H9 (cell line): Measurements from ENCODE around the gene ZNF860. TPM values are rescaled to one million over a fixed set of nuclear protein-coding genes. Genes with fewer than 3 reads are reported as not detected.

ENCODE experiments used
- DNase-seq: peaks from one replicate; pipeline ENCODE4 v3.0.0-alpha.2; 2017
- H2AFZ ChIP-seq: one replicate; pipeline ENCODE4 v1.6.1; 2013; ENCODE audit warnings: mild to moderate bottlenecking, low read length, control low read depth, moderate library complexity
- H2AK5ac ChIP-seq: 2 replicates; pipeline ENCODE4 v1.6.1; 2013; ENCODE audit warnings: low read length, control low read depth, mixed read lengths; ENCODE audit not compliant: insufficient read length
- H2BK120ac ChIP-seq: one replicate; pipeline ENCODE4 v1.6.1; 2013; ENCODE audit warnings: low read depth, mild to moderate bottlenecking, low read length, control low read depth, inconsistent platforms; ENCODE audit not compliant: poor library complexity, severe bottlenecking
- H2BK12ac ChIP-seq: 2 replicates; pipeline ENCODE4 v1.6.1; 2013; ENCODE audit warnings: low read length, control low read depth, mixed read lengths, low read depth; ENCODE audit not compliant: insufficient read length
- H2BK15ac ChIP-seq: 2 replicates; pipeline ENCODE4 v1.6.1; 2013; ENCODE audit warnings: low read depth, low read length, control low read depth
- H2BK20ac ChIP-seq: one replicate; pipeline ENCODE4 v1.6.1; 2013; ENCODE audit warnings: low read depth, mild to moderate bottlenecking, low read length, control low read depth, inconsistent platforms; ENCODE audit not compliant: poor library complexity, severe bottlenecking
- H2BK5ac ChIP-seq: 2 replicates; pipeline ENCODE4 v1.6.1; 2013; ENCODE audit warnings: low read length, control low read depth, mixed read lengths; ENCODE audit not compliant: insufficient read length
- H3K14ac ChIP-seq: 2 replicates; pipeline ENCODE4 v1.6.1; 2013; ENCODE audit warnings: low read length, control low read depth; ENCODE audit not compliant: insufficient read depth
- H3K18ac ChIP-seq: 2 replicates; pipeline ENCODE4 v1.6.1; 2013; ENCODE audit warnings: low read depth, mild to moderate bottlenecking, mixed read lengths, low read length, control low read depth; ENCODE audit not compliant: insufficient read length
- H3K23ac ChIP-seq: 2 replicates; pipeline ENCODE4 v1.6.1; 2013; ENCODE audit warnings: low read length, control low read depth, mixed read lengths, low read depth; ENCODE audit not compliant: insufficient read length
- H3K23me2 ChIP-seq: 2 replicates; pipeline ENCODE4 v1.6.1; 2013; ENCODE audit warnings: low read depth, mild to moderate bottlenecking, mixed read lengths, low read length, control low read depth; ENCODE audit not compliant: insufficient read length, poor library complexity, severe bottlenecking
- H3K27ac ChIP-seq: 2 replicates; pipeline ENCODE4 v1.5.1; 2013; ENCODE audit warnings: low read length, control low read depth, mixed read lengths, low read depth; ENCODE audit not compliant: insufficient read length
- H3K27me3 ChIP-seq: 2 replicates; pipeline ENCODE4 v1.6.1; 2013; ENCODE audit warnings: low read length, control low read depth, inconsistent platforms; ENCODE audit not compliant: insufficient read depth
- H3K4ac ChIP-seq: 2 replicates; pipeline ENCODE4 v1.6.1; 2013; ENCODE audit warnings: low read depth, mild to moderate bottlenecking, control low read depth, inconsistent platforms, low read length, moderate library complexity
- H3K4me1 ChIP-seq: 2 replicates; pipeline ENCODE4 v1.6.1; 2013; ENCODE audit warnings: low read length, control low read depth, inconsistent platforms; ENCODE audit not compliant: insufficient read depth
- H3K4me2 ChIP-seq: 2 replicates; pipeline ENCODE4 v1.6.1; 2013; ENCODE audit warnings: low read length, control low read depth, mixed read lengths; ENCODE audit not compliant: insufficient read length, insufficient read depth
- H3K56ac ChIP-seq: 2 replicates; pipeline ENCODE4 v1.6.1; 2013; ENCODE audit warnings: low read depth, mild to moderate bottlenecking, mixed read lengths, low read length, control low read depth; ENCODE audit not compliant: insufficient read length
- H3K79me1 ChIP-seq: 2 replicates; pipeline ENCODE4 v1.6.1; 2013; ENCODE audit warnings: low read depth, mild to moderate bottlenecking, moderate library complexity, low read length, control low read depth, inconsistent platforms; ENCODE audit not compliant: insufficient read depth, poor library complexity, severe bottlenecking
- H3K79me2 ChIP-seq: 2 replicates; pipeline ENCODE4 v1.6.1; 2013; ENCODE audit warnings: low read length, control low read depth, inconsistent platforms; ENCODE audit not compliant: insufficient read depth
- H3K9ac ChIP-seq: 2 replicates; pipeline ENCODE4 v1.6.1; 2013; ENCODE audit warnings: low read length, control low read depth, mixed read lengths; ENCODE audit not compliant: insufficient read length; ENCODE audit errors: extremely low read depth
- H3K9me3 ChIP-seq: one replicate; pipeline ENCODE4 v1.6.1; 2013; ENCODE audit warnings: low read depth, low read length, inconsistent platforms; ENCODE audit not compliant: control insufficient read depth
- H3T11ph ChIP-seq: one replicate; pipeline ENCODE4 v1.6.1; 2013; ENCODE audit warnings: mild to moderate bottlenecking, low read length, control low read depth, inconsistent platforms
- H4K20me1 ChIP-seq: one replicate; pipeline ENCODE4 v1.6.1; 2013; ENCODE audit not compliant: control insufficient read depth, insufficient read length, insufficient read depth
- H4K5ac ChIP-seq: 2 replicates; pipeline ENCODE4 v1.6.1; 2013; ENCODE audit warnings: low read depth, mild to moderate bottlenecking, mixed read lengths, low read length, control low read depth; ENCODE audit not compliant: insufficient read length
- H4K8ac ChIP-seq: replicated peaks from 2 replicates; pipeline ENCODE4 v1.6.1; 2013; ENCODE audit warnings: low read length, control low read depth, mixed read lengths, low read depth; ENCODE audit not compliant: insufficient read length
- H4K91ac ChIP-seq: 2 replicates; pipeline ENCODE4 v1.6.1; 2013; ENCODE audit warnings: low read depth, mild to moderate bottlenecking, moderate library complexity, mixed read lengths, low read length, control low read depth; ENCODE audit not compliant: insufficient read length
- H3K27ac Mint-ChIP-seq, 3 experiments: 2 replicates in 2 of 3; 3 replicates in 1 of 3; pipeline ENCODE4 v1.8.0; 2020 to 2021; ENCODE audit warnings: mixed read lengths in 3 of 3, mild to moderate bottlenecking in 1 of 3, moderate library complexity in 1 of 3
- H3K27me3 Mint-ChIP-seq: 2 replicates; pipeline ENCODE4 v1.8.0; 2021; ENCODE audit warnings: low read depth, mild to moderate bottlenecking, moderate library complexity, mixed read lengths
- H3K36me3 Mint-ChIP-seq, 3 experiments: 2 replicates in 2 of 3; 3 replicates in 1 of 3; pipeline ENCODE4 v1.8.0; 2020 to 2021; ENCODE audit warnings: low read depth in 3 of 3, mixed read lengths in 3 of 3; ENCODE audit not compliant: insufficient read depth in 1 of 3
- H3K4me1 Mint-ChIP-seq, 2 experiments: 2 replicates each; pipeline ENCODE4 v1.8.0; 2020; ENCODE audit warnings: mixed read lengths in 2 of 2
- H3K4me3 Mint-ChIP-seq, 2 experiments: 2 replicates in 1 of 2; 3 replicates in 1 of 2; pipeline ENCODE4 v1.8.0; 2020 to 2021; ENCODE audit warnings: mild to moderate bottlenecking in 2 of 2, mixed read lengths in 2 of 2, moderate library complexity in 1 of 2
- H3K9me3 Mint-ChIP-seq, 2 experiments: 2 replicates in 1 of 2; 3 replicates in 1 of 2; pipeline ENCODE4 v1.8.0; 2020; ENCODE audit warnings: mild to moderate bottlenecking in 2 of 2, mixed read lengths in 2 of 2, moderate library complexity in 1 of 2
- CTCF ChIP-seq: fragments of 200-600 bp; sonication (generic); conservative IDR thresholded peaks from 3 replicates; pipeline ENCODE4 v1.8.0; 2021; ENCODE audit warnings: antibody characterized with exemption, mild to moderate bottlenecking
- WGBS: extraction: QIAGEN DNeasy Blood & Tissue Kit; methylation state at CpG from one replicate; pipeline ENCODE4 v1.1.7; 2013; ENCODE audit warnings: missing lambda C conversion rate, low lambda C conversion rate, mixed read lengths; ENCODE audit not compliant: insufficient read length; ENCODE audit errors: extremely low coverage; 5-methylcytosine and 5-hydroxymethylcytosine counted together
- total RNA-seq: library from RNA; stranded (reverse); gene quantifications from 2 replicates; pipeline ENCODE4 v1.2.1, GENCODE V29; 2021

ZNF860 gene
- total RNA-seq, 1 experiment from 2014 or later = 2.6 TPM

- Histone ChIP-seq H3K27me3 (no peaks in the 10 kb centered on the region), H3K4me1 (peaks cover 24% of the 10 kb centered on the region), H4K20me1 (no peaks in the 10 kb centered on the region), H3K79me2 (peaks cover 46% of the 10 kb centered on the region; the same call in 1 of the 2 replicates), H2BK15ac (no peak overlapping the region), H2BK120ac (no peak overlapping the region), H3K23me2 (no peaks in the 10 kb centered on the region), H3K56ac (no peak overlapping the region), H2BK20ac (no peak overlapping the region), H3K9ac (no peak overlapping the region), H3T11ph (no peak overlapping the region), H2BK12ac (no peak overlapping the region), H2AK5ac (no peak overlapping the region), H3K23ac (no peak overlapping the region), H3K14ac (no peak overlapping the region), H4K91ac (no peak overlapping the region), H3K79me1 (peaks cover 2% of the 10 kb centered on the region), H3K9me3 (no peaks in the 10 kb centered on the region), H3K4ac (no peak overlapping the region), H4K8ac (no peak overlapping the region), H3K27ac (no peak overlapping the region), H2BK5ac (no peak overlapping the region), H3K18ac (no peak overlapping the region), H2AFZ (no peak overlapping the region), H4K5ac (no peak overlapping the region), H3K4me2 (no peak overlapping the region)
- H3K4me3 Mint-ChIP-seq = no peak overlapping the region
- peaks cover 44 to 51% of the 10 kb centered on the region in 2 experiments for H3K4me1 Mint-ChIP-seq
- no CpG with 5 or more reads among the region's 6 CpGs for WGBS
- DNase-seq = no peak
- peaks cover 11 to 14% of the 10 kb centered on the region in 2 experiments for H3K9me3 Mint-ChIP-seq
- no peak for TF ChIP-seq CTCF
- peak overlapping the region; percentile 7 to 44 (median 18); a peak in 2 of 7 replicates for H3K27ac Mint-ChIP-seq
- H3K27me3 Mint-ChIP-seq = no peaks in the 10 kb centered on the region
- H3K36me3 Mint-ChIP-seq = peaks cover 11 to 24% (median 21%) of the 10 kb centered on the region in 3 experiments
These were observed 33.9 kb upstream of the ZNF860 start for GRCh38 chr3:31947671-31948091.
